HEK293 (cell line): ENCODE measurements around the gene COBL.

Experiments
- CTCF ChIA-PET: fragments of 350-600 bp; formaldehyde crosslinking; extraction: SDS; loops from one replicate; lab custom pipeline; 2021; ENCODE audit warnings: antibody characterized with exemption; lab: Yijun Ruan, JAX
- POLR2A ChIA-PET: fragments of 300-600 bp; formaldehyde crosslinking; extraction: SDS; loops from one replicate; lab custom pipeline; 2020; ENCODE audit warnings: antibody characterized with exemption, inconsistent platforms; lab: Yijun Ruan, JAX
- H3K27ac ChIP-seq: fragments of 200-500 bp; sonication (Bioruptor generic); 2 replicates; pipeline ENCODE4 v1.5.1; 2014; ENCODE audit warnings: low read depth, low read length, control low read depth, inconsistent platforms; ENCODE audit errors: extremely low read depth
- H3K36me3 ChIP-seq, 2 experiments: fragments of 200-500 bp in 1 of 2; sonication (Bioruptor generic) in 1 of 2; 1 replicate in 1 of 2; 2 replicates in 1 of 2; pipeline ENCODE4 v1.5.1; 2014 to 2017; ENCODE audit warnings: inconsistent platforms in 2 of 2, low read length in 2 of 2; ENCODE audit not compliant: control insufficient read depth in 2 of 2, insufficient read depth in 1 of 2
- H3K4me1 ChIP-seq: fragments of 200-500 bp; sonication (Bioruptor generic); 2 replicates; pipeline ENCODE4 v1.5.1; 2014; ENCODE audit warnings: mild to moderate bottlenecking, low read length, inconsistent platforms; ENCODE audit not compliant: control insufficient read depth, insufficient read depth
- H3K4me3 ChIP-seq: 2 replicates; pipeline ENCODE4 v1.5.1; 2011; ENCODE audit warnings: low read depth, mild to moderate bottlenecking, control low read depth, low read length, moderate library complexity
- H3K9me3 ChIP-seq: fragments of 200-500 bp; sonication (Bioruptor generic); 2 replicates; pipeline ENCODE4 v1.5.1; 2014; ENCODE audit warnings: low read depth, low read length, inconsistent platforms; ENCODE audit not compliant: control insufficient read depth, insufficient read depth
- GLI4 ChIP-seq: fragments of 450-650 bp; formaldehyde crosslinking; IDR thresholded peaks from 2 replicates; pipeline ENCODE4 v1.5.1; 2016; ENCODE audit warnings: missing biosample characterization, missing genetic modification characterization
- KLF7 ChIP-seq: fragments of 450-650 bp; formaldehyde crosslinking; IDR thresholded peaks from 2 replicates; pipeline ENCODE4 v1.5.1; 2016; ENCODE audit warnings: missing biosample characterization, missing genetic modification characterization, borderline replicate concordance
- KLF9 ChIP-seq: fragments of 450-650 bp; formaldehyde crosslinking; IDR thresholded peaks from 2 replicates; pipeline ENCODE4 v1.5.1; 2016; ENCODE audit warnings: missing biosample characterization, missing genetic modification characterization, low read depth
- PATZ1 ChIP-seq: fragments of 450-650 bp; formaldehyde crosslinking; IDR thresholded peaks from 2 replicates; pipeline ENCODE4 v1.5.1; 2016; ENCODE audit warnings: missing biosample characterization, missing genetic modification characterization
- YY2 ChIP-seq: fragments of 450-650 bp; formaldehyde crosslinking; IDR thresholded peaks from 2 replicates; pipeline ENCODE4 v1.5.1; 2016; ENCODE audit warnings: missing biosample characterization, missing genetic modification characterization
- ZBTB11 ChIP-seq: fragments of 450-650 bp; formaldehyde crosslinking; conservative IDR thresholded peaks from 2 replicates; pipeline ENCODE4 v1.5.1; 2016; ENCODE audit warnings: low read depth, missing biosample characterization, missing genetic modification characterization
- ZBTB21 ChIP-seq: fragments of 450-650 bp; formaldehyde crosslinking; IDR thresholded peaks from 2 replicates; pipeline ENCODE4 v1.5.1; 2017; ENCODE audit warnings: missing biosample characterization, missing genetic modification characterization
- ZNF10 ChIP-seq: fragments of 450-650 bp; formaldehyde crosslinking; IDR thresholded peaks from 2 replicates; pipeline ENCODE4 v1.5.1; 2017; ENCODE audit warnings: missing biosample characterization, missing genetic modification characterization
- ZNF148 ChIP-seq: fragments of 450-650 bp; formaldehyde crosslinking; IDR thresholded peaks from 2 replicates; pipeline ENCODE4 v1.5.0; 2017; ENCODE audit warnings: missing biosample characterization, missing genetic modification characterization, borderline replicate concordance
- ZNF157 ChIP-seq: fragments of 450-650 bp; formaldehyde crosslinking; IDR thresholded peaks from 2 replicates; pipeline ENCODE4 v1.5.1; 2016; ENCODE audit warnings: missing biosample characterization, missing genetic modification characterization
- ZNF169 ChIP-seq: fragments of 450-650 bp; formaldehyde crosslinking; IDR thresholded peaks from 2 replicates; pipeline ENCODE4 v1.5.1; 2016; ENCODE audit warnings: missing biosample characterization, missing genetic modification characterization
- ZNF175 ChIP-seq: fragments of 450-650 bp; formaldehyde crosslinking; IDR thresholded peaks from 2 replicates; pipeline ENCODE4 v1.5.1; 2016; ENCODE audit warnings: missing biosample characterization, missing genetic modification characterization
- ZNF362 ChIP-seq: fragments of 450-650 bp; formaldehyde crosslinking; IDR thresholded peaks from 2 replicates; pipeline ENCODE4 v1.5.1; 2016; ENCODE audit warnings: missing biosample characterization, missing genetic modification characterization
- ZNF366 ChIP-seq: fragments of 450-650 bp; formaldehyde crosslinking; conservative IDR thresholded peaks from 2 replicates; pipeline ENCODE4 v1.5.1; 2016; ENCODE audit warnings: missing biosample characterization, missing genetic modification characterization
- ZSCAN18 ChIP-seq: fragments of 450-650 bp; formaldehyde crosslinking; IDR thresholded peaks from 2 replicates; pipeline ENCODE4 v1.5.1; 2016; ENCODE audit warnings: missing biosample characterization, missing genetic modification characterization
- TF ChIP-seq, protein P1 (sequence below): fragments of 450-650 bp; formaldehyde crosslinking; IDR thresholded peaks from 2 replicates; pipeline ENCODE4 v1.5.1; 2016; ENCODE audit warnings: missing biosample characterization, missing genetic modification characterization
- TF ChIP-seq, protein P2 (sequence below): fragments of 450-650 bp; formaldehyde crosslinking; IDR thresholded peaks from 2 replicates; pipeline ENCODE4 v1.5.1; 2016; ENCODE audit warnings: missing biosample characterization, missing genetic modification characterization, borderline replicate concordance
- TF ChIP-seq, protein P3 (sequence below): fragments of 450-650 bp; formaldehyde crosslinking; IDR thresholded peaks from 2 replicates; pipeline ENCODE4 v1.5.1; 2016; ENCODE audit warnings: missing biosample characterization, missing genetic modification characterization

Gene COBL

DNA sequence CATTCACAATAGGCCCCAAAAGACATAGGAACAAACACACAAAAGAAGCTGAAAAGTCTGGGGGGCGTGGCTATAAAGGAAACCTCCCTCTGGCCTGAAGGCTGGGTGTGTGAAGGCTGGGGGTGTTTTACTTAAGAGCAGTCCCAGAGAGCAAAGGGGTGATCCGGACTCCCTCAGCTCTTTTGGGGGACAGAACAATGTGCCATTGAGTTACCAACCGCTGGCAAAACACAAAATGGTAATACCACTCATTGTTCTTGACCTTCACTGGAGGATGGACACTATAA lies 189.0 kb downstream of the COBL start:
- CTCF ChIA-PET = interaction anchor here (0.7 kb wide), 1 partner anchor 818 kb away, joined by 3 read pairs; no protein-coding TSS in a partner anchor
- TF ChIP-seq ZNF157 (no peak), ZNF362 (tag by site-specific recombination) (no peak), ZNF366 (tag by site-specific recombination) (no peak), ZNF169 (tag by site-specific recombination) (no peak), ZNF148 (no peak), KLF9 (tag by site-specific recombination) (no peak), ZBTB11 (tag by site-specific recombination) (no peak), ZSCAN18 (tag by site-specific recombination) (no peak), PATZ1 (tag by site-specific recombination) (no peak), ZNF175 (tag by site-specific recombination) (no peak), GLI4 (tag by site-specific recombination) (no peak), KLF7 (tag by site-specific recombination) (no peak), ZBTB21 (tag by site-specific recombination) (no peak), YY2 (tag by site-specific recombination) (no peak), ZNF10 (tag by site-specific recombination) (no peak)
- TF ChIP-seq, protein P1, sequence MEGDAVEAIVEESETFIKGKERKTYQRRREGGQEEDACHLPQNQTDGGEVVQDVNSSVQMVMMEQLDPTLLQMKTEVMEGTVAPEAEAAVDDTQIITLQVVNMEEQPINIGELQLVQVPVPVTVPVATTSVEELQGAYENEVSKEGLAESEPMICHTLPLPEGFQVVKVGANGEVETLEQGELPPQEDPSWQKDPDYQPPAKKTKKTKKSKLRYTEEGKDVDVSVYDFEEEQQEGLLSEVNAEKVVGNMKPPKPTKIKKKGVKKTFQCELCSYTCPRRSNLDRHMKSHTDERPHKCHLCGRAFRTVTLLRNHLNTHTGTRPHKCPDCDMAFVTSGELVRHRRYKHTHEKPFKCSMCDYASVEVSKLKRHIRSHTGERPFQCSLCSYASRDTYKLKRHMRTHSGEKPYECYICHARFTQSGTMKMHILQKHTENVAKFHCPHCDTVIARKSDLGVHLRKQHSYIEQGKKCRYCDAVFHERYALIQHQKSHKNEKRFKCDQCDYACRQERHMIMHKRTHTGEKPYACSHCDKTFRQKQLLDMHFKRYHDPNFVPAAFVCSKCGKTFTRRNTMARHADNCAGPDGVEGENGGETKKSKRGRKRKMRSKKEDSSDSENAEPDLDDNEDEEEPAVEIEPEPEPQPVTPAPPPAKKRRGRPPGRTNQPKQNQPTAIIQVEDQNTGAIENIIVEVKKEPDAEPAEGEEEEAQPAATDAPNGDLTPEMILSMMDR (tag by site-specific recombination) = no peak
- TF ChIP-seq, protein P2, sequence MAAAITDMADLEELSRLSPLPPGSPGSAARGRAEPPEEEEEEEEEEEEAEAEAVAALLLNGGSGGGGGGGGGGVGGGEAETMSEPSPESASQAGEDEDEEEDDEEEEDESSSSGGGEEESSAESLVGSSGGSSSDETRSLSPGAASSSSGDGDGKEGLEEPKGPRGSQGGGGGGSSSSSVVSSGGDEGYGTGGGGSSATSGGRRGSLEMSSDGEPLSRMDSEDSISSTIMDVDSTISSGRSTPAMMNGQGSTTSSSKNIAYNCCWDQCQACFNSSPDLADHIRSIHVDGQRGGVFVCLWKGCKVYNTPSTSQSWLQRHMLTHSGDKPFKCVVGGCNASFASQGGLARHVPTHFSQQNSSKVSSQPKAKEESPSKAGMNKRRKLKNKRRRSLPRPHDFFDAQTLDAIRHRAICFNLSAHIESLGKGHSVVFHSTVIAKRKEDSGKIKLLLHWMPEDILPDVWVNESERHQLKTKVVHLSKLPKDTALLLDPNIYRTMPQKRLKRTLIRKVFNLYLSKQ (tag by site-specific recombination) = no peak
- TF ChIP-seq, protein P3, sequence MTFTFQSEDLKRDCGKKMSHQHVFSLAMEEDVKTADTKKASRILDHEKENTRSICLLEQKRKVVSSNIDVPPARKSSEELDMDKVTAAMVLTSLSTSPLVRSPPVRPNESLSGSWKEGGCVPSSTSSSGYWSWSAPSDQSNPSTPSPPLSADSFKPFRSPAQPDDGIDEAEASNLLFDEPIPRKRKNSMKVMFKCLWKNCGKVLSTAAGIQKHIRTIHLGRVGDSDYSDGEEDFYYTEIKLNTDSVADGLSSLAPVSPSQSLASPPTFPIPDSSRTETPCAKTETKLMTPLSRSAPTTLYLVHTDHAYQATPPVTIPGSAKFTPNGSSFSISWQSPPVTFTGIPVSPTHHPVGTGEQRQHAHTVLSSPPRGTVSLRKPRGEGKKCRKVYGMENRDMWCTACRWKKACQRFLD (tag by site-specific recombination) = no peak
- TF ChIP-seq, all 188 proteins: peak for 0
- no peak overlapping the region for H3K4me3 ChIP-seq
- H3K9me3 ChIP-seq = no peaks in the 10 kb centered on the region
- H3K36me3 ChIP-seq = no peaks in the 10 kb centered on the region
- no peaks in the 10 kb centered on the region for H3K4me1 ChIP-seq
- POLR2A ChIA-PET = interaction anchor here (0.6 kb wide), 1 partner anchor 10 kb away, joined by 3 read pairs; no protein-coding TSS in a partner anchor
- no peak overlapping the region for H3K27ac ChIP-seq
